Panc1 (cell line): ENCODE results near the gene TP53BP2.

ENCODE experiments used
- CTCF ChIP-seq: fragments of 450-650 bp; IDR thresholded peaks from 2 replicates; pipeline ENCODE4 v1.5.1; 2017; ENCODE audit warnings: mild to moderate bottlenecking
- POLR2AphosphoS5 ChIP-seq: IDR thresholded peaks from 2 replicates; pipeline ENCODE4 v1.6.1; 2012; ENCODE audit warnings: mild to moderate bottlenecking, low read depth, low read length, moderate library complexity
- SIN3A ChIP-seq: IDR thresholded peaks from 2 replicates; pipeline ENCODE4 v1.6.1; 2012; ENCODE audit warnings: low read depth, mild to moderate bottlenecking, low read length, moderate library complexity, borderline replicate concordance; ENCODE audit not compliant: insufficient read depth
- TF ChIP-seq, protein P1 (sequence below), 2 experiments: IDR thresholded peaks; 2 replicates each; pipeline ENCODE4 v1.6.1; 2011 to 2012; ENCODE audit warnings: low read depth in 2 of 2, control low read depth in 1 of 2, low read length in 1 of 2, mild to moderate bottlenecking in 1 of 2, moderate library complexity in 1 of 2; ENCODE audit not compliant: insufficient read depth in 1 of 2

DNA sequence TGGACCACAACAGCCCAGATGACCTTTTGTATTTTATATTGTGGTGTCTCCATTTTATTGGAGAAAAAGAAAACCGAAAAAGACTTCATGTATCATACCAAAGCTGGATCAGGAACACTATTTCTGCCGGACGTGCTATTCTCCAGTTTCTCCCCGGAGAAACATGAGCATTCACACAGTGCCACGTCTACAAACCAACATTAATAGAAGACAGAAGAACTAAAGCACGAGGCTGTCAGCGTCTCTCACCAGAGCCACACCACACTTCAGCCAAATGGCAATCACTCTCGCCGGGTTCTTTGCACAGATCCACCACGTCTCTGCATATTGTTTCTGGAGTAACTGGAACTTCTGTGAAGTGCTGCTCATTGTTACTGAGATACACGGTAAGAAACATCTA, 24.8 kb downstream of the TP53BP2 start:
- no peak for TF ChIP-seq CTCF
- no peak for TF ChIP-seq POLR2AphosphoS5
- TF ChIP-seq SIN3A: no peak
- TF ChIP-seq, protein P1, sequence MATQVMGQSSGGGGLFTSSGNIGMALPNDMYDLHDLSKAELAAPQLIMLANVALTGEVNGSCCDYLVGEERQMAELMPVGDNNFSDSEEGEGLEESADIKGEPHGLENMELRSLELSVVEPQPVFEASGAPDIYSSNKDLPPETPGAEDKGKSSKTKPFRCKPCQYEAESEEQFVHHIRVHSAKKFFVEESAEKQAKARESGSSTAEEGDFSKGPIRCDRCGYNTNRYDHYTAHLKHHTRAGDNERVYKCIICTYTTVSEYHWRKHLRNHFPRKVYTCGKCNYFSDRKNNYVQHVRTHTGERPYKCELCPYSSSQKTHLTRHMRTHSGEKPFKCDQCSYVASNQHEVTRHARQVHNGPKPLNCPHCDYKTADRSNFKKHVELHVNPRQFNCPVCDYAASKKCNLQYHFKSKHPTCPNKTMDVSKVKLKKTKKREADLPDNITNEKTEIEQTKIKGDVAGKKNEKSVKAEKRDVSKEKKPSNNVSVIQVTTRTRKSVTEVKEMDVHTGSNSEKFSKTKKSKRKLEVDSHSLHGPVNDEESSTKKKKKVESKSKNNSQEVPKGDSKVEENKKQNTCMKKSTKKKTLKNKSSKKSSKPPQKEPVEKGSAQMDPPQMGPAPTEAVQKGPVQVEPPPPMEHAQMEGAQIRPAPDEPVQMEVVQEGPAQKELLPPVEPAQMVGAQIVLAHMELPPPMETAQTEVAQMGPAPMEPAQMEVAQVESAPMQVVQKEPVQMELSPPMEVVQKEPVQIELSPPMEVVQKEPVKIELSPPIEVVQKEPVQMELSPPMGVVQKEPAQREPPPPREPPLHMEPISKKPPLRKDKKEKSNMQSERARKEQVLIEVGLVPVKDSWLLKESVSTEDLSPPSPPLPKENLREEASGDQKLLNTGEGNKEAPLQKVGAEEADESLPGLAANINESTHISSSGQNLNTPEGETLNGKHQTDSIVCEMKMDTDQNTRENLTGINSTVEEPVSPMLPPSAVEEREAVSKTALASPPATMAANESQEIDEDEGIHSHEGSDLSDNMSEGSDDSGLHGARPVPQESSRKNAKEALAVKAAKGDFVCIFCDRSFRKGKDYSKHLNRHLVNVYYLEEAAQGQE (IDR thresholded peaks at IDR 0.05; ENCODE audit: insufficient read depth in 1 of 2, low read depth in 2 of 2, low read length in 1 of 2): no peak
